ENCODE results near the gene SHCBP1.

SHCBP1 gene

DNA sequence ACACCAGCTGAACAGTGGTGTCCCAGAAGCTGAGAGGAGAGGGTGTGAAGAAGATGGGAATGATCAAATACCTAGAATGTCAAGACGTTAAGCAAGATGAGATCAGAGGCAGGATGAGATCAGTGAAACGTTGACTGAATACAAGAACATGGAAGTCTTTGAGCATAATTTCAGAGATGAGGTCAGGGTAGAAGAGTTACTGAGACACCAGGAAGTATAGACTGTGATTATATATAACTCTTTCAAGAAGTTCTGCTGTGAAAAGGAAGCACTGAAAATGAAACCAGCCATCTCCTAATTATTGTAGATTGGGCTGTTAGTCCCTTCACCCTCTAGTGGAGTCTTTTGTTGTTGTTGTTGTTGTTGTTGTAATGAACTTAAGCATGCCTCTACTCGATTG lies 9.1 kb downstream of the SHCBP1 start (continued):
- TF ChIP-seq ZC3H10 (CRISPR knock-in tag; IDR thresholded peaks at IDR 0.05) (no peak), PPARA (CRISPR knock-in tag; IDR thresholded peaks at IDR 0.05; ENCODE audit: borderline replicate concordance) (no peak), BACH2 (CRISPR knock-in tag; IDR thresholded peaks at IDR 0.05; ENCODE audit: borderline replicate concordance) (no peak), ESRRG (CRISPR knock-in tag; IDR thresholded peaks at IDR 0.05) (no peak), CSDC2 (CRISPR knock-in tag; IDR thresholded peaks at IDR 0.05) (no peak), ZNF565 (CRISPR knock-in tag; conservative IDR thresholded peaks at IDR 0.05; ENCODE audit: low read depth) (no peak), ISL1 (CRISPR knock-in tag; IDR thresholded peaks at IDR 0.05) (no peak), TCF4 (CRISPR knock-in tag; IDR thresholded peaks at IDR 0.05; ENCODE audit: borderline replicate concordance) (no peak), ZNF70 (CRISPR knock-in tag; IDR thresholded peaks at IDR 0.05) (no peak)
- TF ChIP-seq, protein P1, sequence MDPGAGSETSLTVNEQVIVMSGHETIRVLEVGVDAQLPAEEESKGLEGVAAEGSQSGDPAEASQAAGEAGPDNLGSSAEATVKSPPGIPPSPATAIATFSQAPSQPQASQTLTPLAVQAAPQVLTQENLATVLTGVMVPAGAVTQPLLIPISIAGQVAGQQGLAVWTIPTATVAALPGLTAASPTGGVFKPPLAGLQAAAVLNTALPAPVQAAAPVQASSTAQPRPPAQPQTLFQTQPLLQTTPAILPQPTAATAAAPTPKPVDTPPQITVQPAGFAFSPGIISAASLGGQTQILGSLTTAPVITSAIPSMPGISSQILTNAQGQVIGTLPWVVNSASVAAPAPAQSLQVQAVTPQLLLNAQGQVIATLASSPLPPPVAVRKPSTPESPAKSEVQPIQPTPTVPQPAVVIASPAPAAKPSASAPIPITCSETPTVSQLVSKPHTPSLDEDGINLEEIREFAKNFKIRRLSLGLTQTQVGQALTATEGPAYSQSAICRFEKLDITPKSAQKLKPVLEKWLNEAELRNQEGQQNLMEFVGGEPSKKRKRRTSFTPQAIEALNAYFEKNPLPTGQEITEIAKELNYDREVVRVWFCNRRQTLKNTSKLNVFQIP (CRISPR knock-in tag; IDR thresholded peaks at IDR 0.05; ENCODE audit: borderline replicate concordance, low read depth): no peak

DNA sequence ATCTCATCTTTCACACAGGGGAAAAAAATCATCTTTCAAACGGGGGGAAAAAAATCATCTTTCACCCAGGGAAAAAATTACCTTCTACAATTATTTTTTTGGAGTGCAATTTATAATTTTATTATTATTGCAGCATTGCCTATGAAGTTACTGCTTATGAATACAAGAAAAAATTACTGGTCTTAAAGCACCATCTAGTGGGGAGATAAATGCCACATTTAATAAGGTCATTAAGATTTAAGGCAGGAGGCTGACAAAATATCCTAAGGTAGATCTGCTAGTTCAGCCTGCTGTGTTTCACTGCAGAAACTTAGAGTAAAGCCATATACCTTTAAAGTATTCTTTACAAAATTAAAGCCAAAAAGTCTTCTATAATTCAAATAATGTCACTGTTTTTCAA lies 13.7 kb downstream of the SHCBP1 start:
- peak; percentile 85 for ATAC-seq

DNA sequence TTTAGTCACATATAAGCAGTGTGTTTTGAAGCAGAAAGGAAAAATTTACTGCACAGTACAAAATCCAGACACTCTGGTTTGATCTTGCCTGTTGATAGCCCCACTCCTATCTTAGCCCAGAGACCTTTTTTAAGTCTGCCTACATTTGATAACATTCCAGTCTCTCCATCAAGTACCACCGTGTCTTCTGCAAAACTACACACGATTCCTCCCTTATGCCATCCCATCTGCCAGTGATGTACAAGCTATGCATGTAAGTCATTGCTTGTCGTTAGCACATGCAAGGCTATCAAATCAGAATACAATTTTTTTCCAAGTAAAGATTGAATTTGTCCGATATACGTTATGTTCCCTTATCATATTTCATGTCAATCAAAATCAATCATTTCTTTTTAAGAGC lies 14.9 kb downstream of the SHCBP1 start:
- ATAC-seq: no peak
- TF ChIP-seq PPARA (CRISPR knock-in tag; IDR thresholded peaks at IDR 0.05; ENCODE audit: borderline replicate concordance) (no peak), ISL1 (CRISPR knock-in tag; IDR thresholded peaks at IDR 0.05) (no peak), BACH2 (CRISPR knock-in tag; IDR thresholded peaks at IDR 0.05; ENCODE audit: borderline replicate concordance) (no peak), ARNTL (CRISPR knock-in tag; IDR thresholded peaks at IDR 0.05; ENCODE audit: borderline replicate concordance, low read depth) (no peak), ZFP3 (CRISPR knock-in tag; IDR thresholded peaks at IDR 0.05) (no peak), ZFP30 (CRISPR knock-in tag; IDR thresholded peaks at IDR 0.05) (no peak), GLIS3 (CRISPR knock-in tag; IDR thresholded peaks at IDR 0.05) (no peak), ZC3H10 (CRISPR knock-in tag; IDR thresholded peaks at IDR 0.05) (no peak), ESRRG (CRISPR knock-in tag; IDR thresholded peaks at IDR 0.05) (no peak), TOX (CRISPR knock-in tag; IDR thresholded peaks at IDR 0.05; ENCODE audit: borderline replicate concordance) (no peak), SNAI2 (CRISPR knock-in tag; IDR thresholded peaks at IDR 0.05) (no peak), TCF4 (CRISPR knock-in tag; IDR thresholded peaks at IDR 0.05; ENCODE audit: borderline replicate concordance) (no peak), RARB (CRISPR knock-in tag; IDR thresholded peaks at IDR 0.05) (no peak), OSR1 (CRISPR knock-in tag; IDR thresholded peaks at IDR 0.05) (no peak), ZNF70 (CRISPR knock-in tag; IDR thresholded peaks at IDR 0.05) (no peak), CSDC2 (CRISPR knock-in tag; IDR thresholded peaks at IDR 0.05) (no peak)
- TF ChIP-seq, protein P2, sequence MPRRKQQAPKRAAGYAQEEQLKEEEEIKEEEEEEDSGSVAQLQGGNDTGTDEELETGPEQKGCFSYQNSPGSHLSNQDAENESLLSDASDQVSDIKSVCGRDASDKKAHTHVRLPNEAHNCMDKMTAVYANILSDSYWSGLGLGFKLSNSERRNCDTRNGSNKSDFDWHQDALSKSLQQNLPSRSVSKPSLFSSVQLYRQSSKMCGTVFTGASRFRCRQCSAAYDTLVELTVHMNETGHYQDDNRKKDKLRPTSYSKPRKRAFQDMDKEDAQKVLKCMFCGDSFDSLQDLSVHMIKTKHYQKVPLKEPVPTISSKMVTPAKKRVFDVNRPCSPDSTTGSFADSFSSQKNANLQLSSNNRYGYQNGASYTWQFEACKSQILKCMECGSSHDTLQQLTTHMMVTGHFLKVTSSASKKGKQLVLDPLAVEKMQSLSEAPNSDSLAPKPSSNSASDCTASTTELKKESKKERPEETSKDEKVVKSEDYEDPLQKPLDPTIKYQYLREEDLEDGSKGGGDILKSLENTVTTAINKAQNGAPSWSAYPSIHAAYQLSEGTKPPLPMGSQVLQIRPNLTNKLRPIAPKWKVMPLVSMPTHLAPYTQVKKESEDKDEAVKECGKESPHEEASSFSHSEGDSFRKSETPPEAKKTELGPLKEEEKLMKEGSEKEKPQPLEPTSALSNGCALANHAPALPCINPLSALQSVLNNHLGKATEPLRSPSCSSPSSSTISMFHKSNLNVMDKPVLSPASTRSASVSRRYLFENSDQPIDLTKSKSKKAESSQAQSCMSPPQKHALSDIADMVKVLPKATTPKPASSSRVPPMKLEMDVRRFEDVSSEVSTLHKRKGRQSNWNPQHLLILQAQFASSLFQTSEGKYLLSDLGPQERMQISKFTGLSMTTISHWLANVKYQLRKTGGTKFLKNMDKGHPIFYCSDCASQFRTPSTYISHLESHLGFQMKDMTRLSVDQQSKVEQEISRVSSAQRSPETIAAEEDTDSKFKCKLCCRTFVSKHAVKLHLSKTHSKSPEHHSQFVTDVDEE (CRISPR knock-in tag; IDR thresholded peaks at IDR 0.05): no peak
- TF ChIP-seq, protein P3, sequence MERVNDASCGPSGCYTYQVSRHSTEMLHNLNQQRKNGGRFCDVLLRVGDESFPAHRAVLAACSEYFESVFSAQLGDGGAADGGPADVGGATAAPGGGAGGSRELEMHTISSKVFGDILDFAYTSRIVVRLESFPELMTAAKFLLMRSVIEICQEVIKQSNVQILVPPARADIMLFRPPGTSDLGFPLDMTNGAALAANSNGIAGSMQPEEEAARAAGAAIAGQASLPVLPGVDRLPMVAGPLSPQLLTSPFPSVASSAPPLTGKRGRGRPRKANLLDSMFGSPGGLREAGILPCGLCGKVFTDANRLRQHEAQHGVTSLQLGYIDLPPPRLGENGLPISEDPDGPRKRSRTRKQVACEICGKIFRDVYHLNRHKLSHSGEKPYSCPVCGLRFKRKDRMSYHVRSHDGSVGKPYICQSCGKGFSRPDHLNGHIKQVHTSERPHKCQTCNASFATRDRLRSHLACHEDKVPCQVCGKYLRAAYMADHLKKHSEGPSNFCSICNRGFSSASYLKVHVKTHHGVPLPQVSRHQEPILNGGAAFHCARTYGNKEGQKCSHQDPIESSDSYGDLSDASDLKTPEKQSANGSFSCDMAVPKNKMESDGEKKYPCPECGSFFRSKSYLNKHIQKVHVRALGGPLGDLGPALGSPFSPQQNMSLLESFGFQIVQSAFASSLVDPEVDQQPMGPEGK (CRISPR knock-in tag; IDR thresholded peaks at IDR 0.05; ENCODE audit: borderline replicate concordance): no peak
- TF ChIP-seq, protein P4, sequence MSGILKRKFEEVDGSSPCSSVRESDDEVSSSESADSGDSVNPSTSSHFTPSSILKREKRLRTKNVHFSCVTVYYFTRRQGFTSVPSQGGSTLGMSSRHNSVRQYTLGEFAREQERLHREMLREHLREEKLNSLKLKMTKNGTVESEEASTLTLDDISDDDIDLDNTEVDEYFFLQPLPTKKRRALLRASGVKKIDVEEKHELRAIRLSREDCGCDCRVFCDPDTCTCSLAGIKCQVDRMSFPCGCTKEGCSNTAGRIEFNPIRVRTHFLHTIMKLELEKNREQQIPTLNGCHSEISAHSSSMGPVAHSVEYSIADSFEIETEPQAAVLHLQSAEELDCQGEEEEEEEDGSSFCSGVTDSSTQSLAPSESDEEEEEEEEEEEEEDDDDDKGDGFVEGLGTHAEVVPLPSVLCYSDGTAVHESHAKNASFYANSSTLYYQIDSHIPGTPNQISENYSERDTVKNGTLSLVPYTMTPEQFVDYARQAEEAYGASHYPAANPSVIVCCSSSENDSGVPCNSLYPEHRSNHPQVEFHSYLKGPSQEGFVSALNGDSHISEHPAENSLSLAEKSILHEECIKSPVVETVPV (CRISPR knock-in tag; IDR thresholded peaks at IDR 0.05): no peak
- TF ChIP-seq, protein P1 (CRISPR knock-in tag; IDR thresholded peaks at IDR 0.05; ENCODE audit: borderline replicate concordance, low read depth): no peak

More for the DNA sequence above, 13.7 kb downstream of the SHCBP1 start:
- TF ChIP-seq SNAI2 (CRISPR knock-in tag; IDR thresholded peaks at IDR 0.05) (no peak), ESRRG (CRISPR knock-in tag; IDR thresholded peaks at IDR 0.05) (no peak), TOX (CRISPR knock-in tag; IDR thresholded peaks at IDR 0.05; ENCODE audit: borderline replicate concordance) (no peak), ZNF8 (CRISPR knock-in tag; IDR thresholded peaks at IDR 0.05) (no peak), BACH2 (CRISPR knock-in tag; IDR thresholded peaks at IDR 0.05; ENCODE audit: borderline replicate concordance) (no peak), ISL1 (CRISPR knock-in tag; IDR thresholded peaks at IDR 0.05) (no peak), ZNF565 (CRISPR knock-in tag; conservative IDR thresholded peaks at IDR 0.05; ENCODE audit: low read depth) (no peak)
- TF ChIP-seq, protein P1 (CRISPR knock-in tag; IDR thresholded peaks at IDR 0.05; ENCODE audit: borderline replicate concordance, low read depth): no peak
- TF ChIP-seq, protein P5, sequence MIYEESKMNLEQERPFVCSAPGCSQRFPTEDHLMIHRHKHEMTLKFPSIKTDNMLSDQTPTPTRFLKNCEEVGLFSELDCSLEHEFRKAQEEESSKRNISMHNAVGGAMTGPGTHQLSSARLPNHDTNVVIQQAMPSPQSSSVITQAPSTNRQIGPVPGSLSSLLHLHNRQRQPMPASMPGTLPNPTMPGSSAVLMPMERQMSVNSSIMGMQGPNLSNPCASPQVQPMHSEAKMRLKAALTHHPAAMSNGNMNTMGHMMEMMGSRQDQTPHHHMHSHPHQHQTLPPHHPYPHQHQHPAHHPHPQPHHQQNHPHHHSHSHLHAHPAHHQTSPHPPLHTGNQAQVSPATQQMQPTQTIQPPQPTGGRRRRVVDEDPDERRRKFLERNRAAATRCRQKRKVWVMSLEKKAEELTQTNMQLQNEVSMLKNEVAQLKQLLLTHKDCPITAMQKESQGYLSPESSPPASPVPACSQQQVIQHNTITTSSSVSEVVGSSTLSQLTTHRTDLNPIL (CRISPR knock-in tag; IDR thresholded peaks at IDR 0.05; ENCODE audit: low read depth): no peak
